GM03348 (cell line): ENCODE measurements around the gene CLK2.
"Not testable (repeated sequence)": the region's sequence is repeated elsewhere in the genome, so short reads cannot be mapped to it uniquely, and the experiment has no call there.

Experiments used
- DNase-seq: peaks from one replicate; pipeline ENCODE4 v3.0.0; 2012; ENCODE audit warnings: low spot score

Gene CLK2

DNA sequence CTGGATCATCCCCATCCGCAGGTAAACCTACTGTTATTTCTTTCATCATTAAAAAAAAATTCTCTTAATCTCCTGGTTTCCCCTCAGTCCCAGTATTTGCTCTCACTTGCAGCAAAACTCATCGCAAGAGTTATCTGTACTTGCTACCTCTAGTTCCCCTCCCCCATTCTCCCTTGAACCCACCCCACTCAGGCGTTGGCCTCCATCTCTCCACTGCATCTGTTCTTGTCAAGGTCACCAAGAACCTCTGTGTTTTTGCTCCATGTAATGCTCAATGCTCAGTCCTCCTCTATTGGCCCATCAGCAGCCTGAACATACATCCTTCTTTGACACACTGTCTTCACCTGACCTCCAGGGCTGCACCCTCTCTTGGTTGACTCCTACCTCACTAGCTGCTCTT, 23.4 kb upstream of the CLK2 start:
- no peak for DNase-seq

DNA sequence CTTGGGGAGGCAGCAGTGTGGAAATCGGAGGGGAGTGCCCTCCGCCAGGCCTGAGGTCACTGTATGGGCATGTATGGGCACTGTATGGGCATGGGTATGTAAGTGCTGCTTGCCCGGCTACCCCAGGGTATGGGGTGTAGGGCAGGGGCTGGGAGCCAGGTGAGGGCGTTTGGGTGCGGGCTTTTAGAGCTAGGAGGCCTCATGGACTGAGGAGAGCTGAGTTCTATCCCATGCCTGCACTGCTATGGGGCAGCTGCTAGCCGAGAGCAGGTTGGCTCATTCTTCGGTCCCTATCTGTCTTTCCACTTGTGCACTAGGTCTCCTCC, 22.6 kb upstream of the CLK2 start:
- no peak for DNase-seq

DNA sequence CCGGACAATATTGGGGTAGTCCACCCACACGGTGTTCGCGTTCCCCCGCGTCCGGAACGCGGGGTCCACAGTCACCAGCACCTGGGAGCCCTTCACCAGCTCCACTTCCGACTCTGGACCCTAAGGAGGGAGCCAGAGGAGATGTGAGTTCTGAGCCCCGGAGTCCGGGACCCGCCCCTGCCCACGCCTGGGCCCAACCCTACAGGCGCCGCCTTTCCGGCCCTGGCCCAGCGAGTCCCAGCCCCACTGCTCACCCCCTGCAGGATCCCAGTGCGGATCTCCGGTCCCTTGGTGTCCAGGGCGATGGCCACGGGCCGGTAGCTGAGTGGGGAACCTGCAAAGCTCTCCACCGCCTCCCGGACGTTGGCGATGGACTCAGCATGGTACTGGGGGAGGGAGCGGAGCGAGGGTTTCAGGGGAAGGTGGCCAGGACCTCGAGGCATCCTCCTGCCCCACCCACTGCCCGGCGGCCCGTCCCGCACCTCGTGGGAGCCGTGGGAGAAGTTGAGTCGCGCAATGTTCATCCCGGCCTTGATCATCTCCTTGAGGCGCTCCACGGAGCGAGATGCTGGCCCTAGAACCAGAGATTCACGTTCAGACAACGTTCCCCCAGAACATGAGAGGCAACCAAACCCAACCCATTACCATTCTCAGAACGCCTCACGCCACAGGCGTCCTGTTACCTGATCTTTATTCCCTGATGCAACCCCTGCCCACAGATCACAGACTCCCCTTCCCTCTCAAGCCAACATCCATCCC, 22.1 kb upstream of the CLK2 start:
- DNase-seq: peak; percentile 22

- no peak for DNase-seq
Observed at GRCh38 chr1:155294520-155295182, 21.3 kb upstream of the CLK2 start.

- no peak for DNase-seq
Observed at GRCh38 chr1:155293086-155293749, 19.9 kb upstream of the CLK2 start.

DNA sequence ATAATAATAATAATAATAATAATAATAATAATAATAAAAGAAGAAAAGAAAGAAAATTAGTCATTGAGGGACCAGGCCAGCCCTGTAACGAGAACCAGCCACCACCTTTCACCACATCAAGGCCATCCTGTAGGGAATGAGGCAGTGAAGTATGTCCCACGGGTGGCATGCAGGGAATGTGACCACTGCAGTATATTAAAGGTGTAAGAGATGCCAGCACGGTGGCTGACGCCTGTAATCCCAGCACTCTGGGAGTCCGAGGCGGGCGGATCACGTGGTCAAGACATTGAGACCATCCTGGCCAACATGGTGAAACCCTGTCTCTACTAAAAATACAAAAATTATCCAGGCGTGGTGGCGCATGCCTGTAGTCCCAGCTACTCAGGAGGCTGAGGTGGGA, 17.7 kb upstream of the CLK2 start:
- not testable (repeated sequence) for DNase-seq

- no peak for DNase-seq
Observed at GRCh38 chr1:155287987-155288543, 14.8 kb upstream of the CLK2 start.

DNA sequence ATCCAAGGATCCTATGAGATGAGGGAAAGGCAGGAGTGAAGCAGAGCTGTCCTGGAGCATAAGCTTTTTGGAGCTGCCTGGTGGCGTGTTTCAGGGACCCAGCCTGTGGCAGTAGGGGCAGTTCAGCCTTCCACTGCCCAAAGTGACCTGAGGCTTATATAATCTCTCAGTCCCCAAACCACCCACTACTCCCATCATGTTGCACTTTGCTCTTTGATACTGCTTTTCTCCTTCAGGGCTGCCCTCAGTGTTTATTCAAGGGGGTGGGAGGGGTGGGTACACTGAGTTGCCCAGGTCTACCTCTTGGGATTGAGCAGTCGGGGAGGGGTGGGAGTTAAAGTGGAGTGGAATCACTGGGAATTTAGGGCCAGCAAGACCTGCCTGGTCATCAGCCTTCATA, 13.2 kb upstream of the CLK2 start:
- DNase-seq: no peak

- no peak for DNase-seq
Observed at GRCh38 chr1:155285631-155286044, 12.3 kb upstream of the CLK2 start.

DNA sequence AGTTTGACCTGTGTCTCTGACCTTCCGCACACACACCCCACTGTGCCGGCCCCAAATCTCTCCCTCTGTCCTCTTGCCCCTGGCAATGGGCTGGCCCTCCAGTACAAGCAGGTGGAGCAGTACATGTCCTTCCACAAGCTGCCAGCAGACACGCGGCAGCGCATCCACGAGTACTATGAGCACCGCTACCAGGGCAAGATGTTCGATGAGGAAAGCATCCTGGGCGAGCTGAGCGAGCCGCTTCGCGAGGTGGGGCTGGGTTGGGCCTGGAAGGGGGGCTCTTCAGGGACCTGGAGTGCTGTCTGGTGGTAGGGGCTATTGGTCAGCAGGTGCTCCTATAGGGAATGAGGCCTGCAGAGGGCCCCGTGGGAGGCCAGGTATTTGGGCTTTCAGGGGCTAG, 11.8 kb upstream of the CLK2 start:
- no peak for DNase-seq

- DNase-seq: no peak
Observed at GRCh38 chr1:155284476-155284875, 11.2 kb upstream of the CLK2 start.

- no peak for DNase-seq
Observed at GRCh38 chr1:155282488-155283091, 9.3 kb upstream of the CLK2 start.

DNA sequence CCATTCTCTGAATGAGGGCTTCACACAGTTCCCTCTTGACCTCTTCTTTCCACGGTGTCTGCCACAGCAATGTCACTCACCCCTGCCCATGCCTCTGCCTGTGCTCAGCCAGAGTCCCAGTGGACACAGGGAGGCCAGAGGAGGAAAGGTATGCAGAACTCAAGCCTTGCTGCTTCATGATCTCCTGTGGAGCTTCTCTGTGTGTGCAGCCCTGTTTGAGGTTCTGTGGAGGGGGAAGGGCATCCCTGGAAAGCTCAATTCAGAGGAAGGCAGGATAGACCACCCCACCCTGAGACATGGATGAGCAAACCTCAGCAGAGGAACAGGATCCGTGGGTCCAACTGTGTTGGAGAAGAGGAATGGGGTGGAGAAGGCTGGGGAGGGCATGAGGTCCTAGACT, 6.0 kb upstream of the CLK2 start:
- no peak for DNase-seq

GRCh38 chr1:155278689-155279160, 5.4 kb upstream of the CLK2 start:
- DNase-seq: no peak

DNA sequence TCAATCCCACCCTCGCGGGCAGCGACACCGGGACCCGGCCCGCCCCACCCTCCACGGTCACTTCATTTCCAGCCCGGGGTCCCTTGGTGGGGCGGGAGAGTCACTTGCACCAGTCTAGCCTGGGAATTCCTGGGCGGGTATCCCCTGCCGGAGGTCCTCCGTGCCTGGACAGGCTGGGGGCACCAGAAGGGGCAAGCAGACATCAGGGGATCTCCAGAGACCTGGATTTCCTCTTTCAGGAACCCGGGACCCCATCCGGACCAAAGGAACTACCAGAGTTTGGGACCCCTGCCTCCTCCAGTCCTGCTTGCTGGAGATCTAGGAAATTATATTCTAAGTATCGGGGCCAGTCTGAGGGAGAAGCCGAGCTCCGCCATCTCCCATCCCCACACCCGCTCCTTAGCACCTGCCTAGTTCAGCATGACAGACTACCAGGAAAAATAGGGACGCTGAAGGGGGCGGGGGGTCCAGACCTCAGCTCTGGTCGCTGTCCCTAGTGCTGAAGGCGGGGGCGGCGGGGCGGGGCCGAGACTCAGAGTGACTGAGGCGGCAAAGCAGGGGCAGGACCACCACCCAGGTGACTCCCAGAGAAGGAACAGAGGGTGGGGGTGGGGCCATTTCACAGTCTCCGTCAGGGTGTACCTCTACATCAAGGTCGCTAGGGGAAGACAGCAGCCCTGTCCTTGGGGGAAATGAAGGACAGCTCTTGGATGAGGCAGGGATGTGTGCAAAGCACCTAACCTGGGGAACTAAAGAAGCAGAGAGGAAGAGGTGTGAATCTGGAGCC, 4.8 kb upstream of the CLK2 start:
- peak; percentile 61 for DNase-seq

- DNase-seq: peak; percentile 99
Observed at GRCh38 chr1:155277070-155277901, 4.0 kb upstream of the CLK2 start, which contains the start of gene HCN3. HCN3 (plus strand) TSS chr1:155277463; CDS start chr1:155277591, 128 bp downstream.

DNA sequence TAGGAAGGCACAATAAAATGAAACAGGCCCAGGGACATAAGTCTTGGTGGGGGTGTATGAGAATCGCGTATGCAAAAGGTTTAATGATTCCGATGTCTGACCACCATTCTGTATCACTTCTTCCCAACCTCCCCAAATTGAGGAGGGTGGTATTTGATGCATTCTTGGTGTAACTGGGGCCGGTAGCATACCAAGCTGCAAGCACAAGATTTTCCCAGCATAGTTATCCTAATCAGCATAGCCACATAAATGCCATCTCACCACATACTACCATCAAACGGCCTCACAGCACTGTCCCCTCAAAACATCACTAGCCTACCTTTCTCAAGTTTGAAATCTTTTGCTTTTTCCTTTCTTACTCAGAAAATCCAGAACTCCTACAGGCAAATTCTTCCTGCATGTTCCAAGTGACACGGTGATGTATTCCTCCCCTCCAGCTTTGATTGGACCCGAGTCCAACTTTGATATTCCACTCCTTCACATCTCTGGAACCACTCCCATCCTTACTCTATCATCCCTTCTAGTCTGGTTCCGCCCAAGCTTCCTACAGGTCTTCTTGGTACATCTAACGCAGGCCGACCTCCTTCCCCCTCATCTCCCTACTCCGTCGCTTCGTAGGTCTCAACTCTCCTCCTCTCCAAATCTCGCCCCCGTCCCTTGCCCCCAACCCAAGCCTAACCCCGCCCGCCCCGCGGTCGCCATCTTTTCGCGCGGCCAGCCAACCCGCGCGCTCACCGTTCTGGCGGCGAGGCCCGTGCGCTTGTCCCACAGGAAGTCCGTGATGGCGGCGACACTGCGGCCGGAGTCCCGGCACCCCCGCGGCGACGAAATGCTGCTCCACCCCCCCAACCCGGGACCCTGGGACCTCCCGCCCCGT, 600 bp downstream of the CLK2 start:
- peak; percentile 74 for DNase-seq

GRCh38 chr1:155269381-155269780, 3.9 kb downstream of the CLK2 start:
- DNase-seq: no peak

- DNase-seq: no peak
Observed at GRCh38 chr1:155268630-155269029, 4.7 kb downstream of the CLK2 start.

DNA sequence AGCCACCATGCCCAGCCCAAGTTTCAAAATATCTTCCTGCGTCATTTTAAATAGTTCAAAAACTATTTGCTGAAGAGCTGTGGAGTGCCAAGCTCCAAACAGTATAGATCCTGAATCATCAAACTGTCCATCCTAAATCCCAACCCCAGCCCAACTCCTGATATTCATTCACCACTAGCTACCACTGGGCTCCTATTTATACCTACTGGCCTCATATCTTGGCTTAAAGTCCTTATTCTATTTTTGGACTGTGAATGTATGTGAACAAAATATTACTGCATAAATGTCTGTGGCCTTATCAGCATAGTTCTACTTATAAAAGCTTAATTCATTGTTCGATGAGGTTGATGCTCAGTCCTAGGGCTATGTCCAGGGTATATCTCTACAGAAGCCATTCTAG, 5.9 kb downstream of the CLK2 start:
- no peak for DNase-seq
